GM12878 (cell line): ENCODE data around the gene TYW5. TPM values are rescaled to one million over a fixed set of nuclear protein-coding genes. Genes with fewer than 3 reads are reported as not detected.
A peak's percentile ranks its signal among the peaks of the same experiment; 100 is the strongest.

ENCODE experiments used
- BRCA1 ChIP-seq: IDR thresholded peaks from 2 replicates; pipeline ENCODE4 v1.6.1; 2011; ENCODE audit warnings: low read depth, low read length, improper control_type of control experiment
- CREB1 ChIP-seq: IDR thresholded peaks from 2 replicates; pipeline ENCODE4 v1.6.1; 2012; ENCODE audit warnings: low read depth, mild to moderate bottlenecking, inconsistent platforms
- DPF2 ChIP-seq: fragments of 450-650 bp; IDR thresholded peaks from 2 replicates; pipeline ENCODE4 v1.6.1; 2017; ENCODE audit warnings: mild to moderate bottlenecking
- HCFC1 ChIP-seq: fragments of 150-350 bp; IDR thresholded peaks from 2 replicates; pipeline ENCODE4 v1.6.1; 2014; ENCODE audit warnings: low read length
- IKZF2 ChIP-seq, 2 experiments: fragments of 450-650 bp; IDR thresholded peaks; 2 replicates each; pipeline ENCODE4 v1.6.1; 2017; ENCODE audit warnings: mild to moderate bottlenecking in 2 of 2, moderate library complexity in 2 of 2
- MTA3 ChIP-seq: IDR thresholded peaks from 2 replicates; pipeline ENCODE4 v1.6.1; 2012; ENCODE audit warnings: low read length, inconsistent platforms, borderline replicate concordance
- NFYA ChIP-seq: IDR thresholded peaks from 2 replicates; pipeline ENCODE4 v1.6.1; 2011; ENCODE audit warnings: low read depth, mild to moderate bottlenecking, low read length, improper control_type of control experiment, borderline replicate concordance
- NR2F1 ChIP-seq: fragments of 450-650 bp; conservative IDR thresholded peaks from 2 replicates; pipeline ENCODE4 v1.6.1; 2017; ENCODE audit warnings: mild to moderate bottlenecking
- RCOR1 ChIP-seq: conservative IDR thresholded peaks from 2 replicates; pipeline ENCODE4 v1.6.1; 2012; ENCODE audit warnings: low read depth, low read length, improper control_type of control experiment
- RFX5 ChIP-seq: IDR thresholded peaks from 2 replicates; pipeline ENCODE4 v1.6.1; 2011; ENCODE audit warnings: low read depth, low read length, improper control_type of control experiment
- SP1 ChIP-seq: IDR thresholded peaks from one replicate; pipeline ENCODE4 v1.6.1; 2011; ENCODE audit warnings: low read depth, low read length
- SPI1 ChIP-seq: IDR thresholded peaks from 2 replicates; pipeline ENCODE4 v1.6.1; 2011; ENCODE audit warnings: low read depth, mild to moderate bottlenecking, low read length, moderate library complexity, borderline replicate concordance; ENCODE audit not compliant: insufficient read depth
- SREBF2 ChIP-seq: IDR thresholded peaks from 2 replicates; pipeline ENCODE4 v1.6.1; 2012; ENCODE audit warnings: mild to moderate bottlenecking, low read length
- STAT1 ChIP-seq: fragments of 450-650 bp; conservative IDR thresholded peaks from 2 replicates; pipeline ENCODE4 v1.6.1; 2014; ENCODE audit warnings: antibody characterized with exemption, mild to moderate bottlenecking
- SUPT20H ChIP-seq: IDR thresholded peaks from 2 replicates; pipeline ENCODE4 v1.6.1; 2011; ENCODE audit warnings: low read depth, mild to moderate bottlenecking, low read length, moderate library complexity, borderline replicate concordance; ENCODE audit not compliant: control insufficient read depth
- TCF3 ChIP-seq: IDR thresholded peaks from 2 replicates; pipeline ENCODE4 v1.6.1; 2012; ENCODE audit warnings: low read depth, mild to moderate bottlenecking, low read length, borderline replicate concordance; ENCODE audit not compliant: insufficient read depth
- ZNF24 ChIP-seq: fragments of 450-650 bp; IDR thresholded peaks from 2 replicates; pipeline ENCODE4 v1.6.1; 2017; ENCODE audit warnings: antibody characterized with exemption, mild to moderate bottlenecking
- ZZZ3 ChIP-seq: IDR thresholded peaks from 2 replicates; pipeline ENCODE4 v1.6.1; 2011; ENCODE audit warnings: low read depth; ENCODE audit not compliant: control insufficient read depth, insufficient read length
- polyA plus RNA-seq, 11 experiments: library from polyadenylated mRNA; depleted of rRNA in 4 of 11; unstranded in 6 of 11; stranded (reverse) in 5 of 11; fragments of >200 nt; fragmentation: Nextera tagmentation in 4 of 11; fragmentation: Illumina TruSeq in 1 of 11; extraction: Ambion mirVana in 4 of 11; extraction: Trizol in 1 of 11; gene quantifications; 1 replicate in 1 of 11; 2 replicates in 10 of 11; pipeline versions ENCODE4 v1.2.1 to v1.2.3, GENCODE V29; 2011 to 2016; ENCODE audit warnings: inconsistent platforms in 2 of 11, missing spikeins in 2 of 11, low read depth in 1 of 11
- total RNA-seq, 4 experiments: library from RNA; depleted of rRNA in 3 of 4; stranded (reverse); fragments of >200 nt in 3 of 4; fragmentation: Illumina TruSeq in 1 of 4; extraction: Trizol in 1 of 4; gene quantifications; 2 replicates each; pipeline versions ENCODE4 v1.2.1 to v1.2.3, GENCODE V29; 2013 to 2021
- TF ChIP-seq, protein P1 (sequence below): fragments of 450-650 bp; IDR thresholded peaks from 2 replicates; pipeline ENCODE4 v1.6.1; 2017; ENCODE audit warnings: antibody characterized with exemption, mild to moderate bottlenecking, moderate library complexity
- TF ChIP-seq, protein P2 (sequence below): IDR thresholded peaks from 2 replicates; pipeline ENCODE4 v1.6.1; 2012; ENCODE audit warnings: low read depth, low read length, improper control_type of control experiment
- TF ChIP-seq, protein P3 (sequence below): fragments of 450-650 bp; formaldehyde crosslinking; IDR thresholded peaks from 2 replicates; pipeline ENCODE4 v1.4.0; 2020; ENCODE audit warnings: mild to moderate bottlenecking, moderate library complexity

The TYW5 gene
- total and polyA plus RNA-seq, 10 of the 15 experiments (the other 5 are each of a cell fraction or from before 2014, with no cell fraction given): 4.6 to 11.8 (median 7.4) TPM

DNA sequence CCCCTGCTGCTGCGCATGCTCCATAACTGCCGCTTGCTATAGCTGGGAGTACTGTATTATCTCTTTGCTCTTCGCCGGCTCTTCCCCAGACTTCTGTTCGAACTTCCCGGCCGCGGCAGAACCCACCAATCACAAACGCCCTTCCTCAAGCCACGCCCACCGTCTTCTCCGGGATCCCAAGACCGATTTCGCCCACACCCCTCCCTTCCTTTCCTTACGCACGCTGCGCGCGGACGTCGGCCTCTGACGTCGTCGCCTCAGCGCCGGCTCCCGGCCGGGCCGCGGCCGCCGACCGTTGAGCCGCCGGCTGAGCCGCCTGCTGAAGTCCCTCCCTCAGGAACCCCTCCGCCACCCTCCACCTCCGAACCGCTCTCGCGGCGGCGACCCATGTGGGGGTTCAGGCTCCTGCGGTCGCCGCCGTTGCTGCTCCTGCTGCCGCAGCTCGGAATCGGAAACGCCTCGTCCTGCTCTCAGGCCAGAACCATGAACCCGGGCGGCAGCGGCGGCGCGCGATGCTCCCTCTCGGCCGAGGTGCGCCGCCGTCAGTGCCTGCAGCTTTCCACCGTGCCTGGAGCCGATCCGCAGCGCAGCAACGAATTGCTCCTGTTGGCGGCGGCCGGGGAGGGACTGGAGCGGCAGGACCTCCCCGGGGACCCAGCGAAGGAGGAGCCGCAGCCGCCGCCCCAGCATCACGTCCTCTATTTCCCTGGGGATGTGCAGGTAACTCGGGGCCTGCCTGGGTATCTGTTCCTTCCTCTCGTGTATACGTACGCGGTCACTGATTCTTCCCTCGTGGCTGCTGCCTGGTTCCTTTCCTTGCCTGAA, 44.0 kb downstream of the TYW5 start, which contains the start of gene C2orf69 (continued):
- TF ChIP-seq, protein P1, sequence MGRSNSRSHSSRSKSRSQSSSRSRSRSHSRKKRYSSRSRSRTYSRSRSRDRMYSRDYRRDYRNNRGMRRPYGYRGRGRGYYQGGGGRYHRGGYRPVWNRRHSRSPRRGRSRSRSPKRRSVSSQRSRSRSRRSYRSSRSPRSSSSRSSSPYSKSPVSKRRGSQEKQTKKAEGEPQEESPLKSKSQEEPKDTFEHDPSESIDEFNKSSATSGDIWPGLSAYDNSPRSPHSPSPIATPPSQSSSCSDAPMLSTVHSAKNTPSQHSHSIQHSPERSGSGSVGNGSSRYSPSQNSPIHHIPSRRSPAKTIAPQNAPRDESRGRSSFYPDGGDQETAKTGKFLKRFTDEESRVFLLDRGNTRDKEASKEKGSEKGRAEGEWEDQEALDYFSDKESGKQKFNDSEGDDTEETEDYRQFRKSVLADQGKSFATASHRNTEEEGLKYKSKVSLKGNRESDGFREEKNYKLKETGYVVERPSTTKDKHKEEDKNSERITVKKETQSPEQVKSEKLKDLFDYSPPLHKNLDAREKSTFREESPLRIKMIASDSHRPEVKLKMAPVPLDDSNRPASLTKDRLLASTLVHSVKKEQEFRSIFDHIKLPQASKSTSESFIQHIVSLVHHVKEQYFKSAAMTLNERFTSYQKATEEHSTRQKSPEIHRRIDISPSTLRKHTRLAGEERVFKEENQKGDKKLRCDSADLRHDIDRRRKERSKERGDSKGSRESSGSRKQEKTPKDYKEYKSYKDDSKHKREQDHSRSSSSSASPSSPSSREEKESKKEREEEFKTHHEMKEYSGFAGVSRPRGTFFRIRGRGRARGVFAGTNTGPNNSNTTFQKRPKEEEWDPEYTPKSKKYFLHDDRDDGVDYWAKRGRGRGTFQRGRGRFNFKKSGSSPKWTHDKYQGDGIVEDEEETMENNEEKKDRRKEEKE: no peak
- TF ChIP-seq TCF3 (0 out of 2 replicates have a peak, but pooled peaks have one; percentile 19), STAT1 (no peak), SPI1 (peak; percentile 28; the same call in 1 of the 2 replicates), ZZZ3 (no peak), SUPT20H (no peak), BRCA1 (no peak), SP1 (peak; percentile 87), CREB1 (peak; percentile 94), HCFC1 (no peak), ZNF24 (no peak), NR2F1 (peak; percentile 66; the same call in 1 of the 2 replicates), RFX5 (no peak), MTA3 (no peak), DPF2 (peak; percentile 90), IKZF2 (IDR thresholded peaks at IDR 0.05) (peak; percentile 56 to 80; a peak in 3 of 4 replicates), SREBF2 (no peak), NFYA (no peak), RCOR1 (no peak)
- TF ChIP-seq, protein P2, sequence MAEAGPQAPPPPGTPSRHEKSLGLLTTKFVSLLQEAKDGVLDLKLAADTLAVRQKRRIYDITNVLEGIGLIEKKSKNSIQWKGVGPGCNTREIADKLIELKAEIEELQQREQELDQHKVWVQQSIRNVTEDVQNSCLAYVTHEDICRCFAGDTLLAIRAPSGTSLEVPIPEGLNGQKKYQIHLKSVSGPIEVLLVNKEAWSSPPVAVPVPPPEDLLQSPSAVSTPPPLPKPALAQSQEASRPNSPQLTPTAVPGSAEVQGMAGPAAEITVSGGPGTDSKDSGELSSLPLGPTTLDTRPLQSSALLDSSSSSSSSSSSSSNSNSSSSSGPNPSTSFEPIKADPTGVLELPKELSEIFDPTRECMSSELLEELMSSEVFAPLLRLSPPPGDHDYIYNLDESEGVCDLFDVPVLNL: peak; percentile 98
- TF ChIP-seq, protein P3, sequence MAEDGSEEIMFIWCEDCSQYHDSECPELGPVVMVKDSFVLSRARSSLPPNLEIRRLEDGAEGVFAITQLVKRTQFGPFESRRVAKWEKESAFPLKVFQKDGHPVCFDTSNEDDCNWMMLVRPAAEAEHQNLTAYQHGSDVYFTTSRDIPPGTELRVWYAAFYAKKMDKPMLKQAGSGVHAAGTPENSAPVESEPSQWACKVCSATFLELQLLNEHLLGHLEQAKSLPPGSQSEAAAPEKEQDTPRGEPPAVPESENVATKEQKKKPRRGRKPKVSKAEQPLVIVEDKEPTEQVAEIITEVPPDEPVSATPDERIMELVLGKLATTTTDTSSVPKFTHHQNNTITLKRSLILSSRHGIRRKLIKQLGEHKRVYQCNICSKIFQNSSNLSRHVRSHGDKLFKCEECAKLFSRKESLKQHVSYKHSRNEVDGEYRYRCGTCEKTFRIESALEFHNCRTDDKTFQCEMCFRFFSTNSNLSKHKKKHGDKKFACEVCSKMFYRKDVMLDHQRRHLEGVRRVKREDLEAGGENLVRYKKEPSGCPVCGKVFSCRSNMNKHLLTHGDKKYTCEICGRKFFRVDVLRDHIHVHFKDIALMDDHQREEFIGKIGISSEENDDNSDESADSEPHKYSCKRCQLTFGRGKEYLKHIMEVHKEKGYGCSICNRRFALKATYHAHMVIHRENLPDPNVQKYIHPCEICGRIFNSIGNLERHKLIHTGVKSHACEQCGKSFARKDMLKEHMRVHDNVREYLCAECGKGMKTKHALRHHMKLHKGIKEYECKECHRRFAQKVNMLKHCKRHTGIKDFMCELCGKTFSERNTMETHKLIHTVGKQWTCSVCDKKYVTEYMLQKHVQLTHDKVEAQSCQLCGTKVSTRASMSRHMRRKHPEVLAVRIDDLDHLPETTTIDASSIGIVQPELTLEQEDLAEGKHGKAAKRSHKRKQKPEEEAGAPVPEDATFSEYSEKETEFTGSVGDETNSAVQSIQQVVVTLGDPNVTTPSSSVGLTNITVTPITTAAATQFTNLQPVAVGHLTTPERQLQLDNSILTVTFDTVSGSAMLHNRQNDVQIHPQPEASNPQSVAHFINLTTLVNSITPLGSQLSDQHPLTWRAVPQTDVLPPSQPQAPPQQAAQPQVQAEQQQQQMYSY (CRISPR knock-in tag): no peak
